ENCODE results near the gene RXRG.

RXRG gene

GRCh38 chr1:165449131-165449530 is 4.2 kb upstream of the RXRG start:
- DNase-seq (ENCODE audit: low read depth in 2 of 2) = no peak

- DNase-seq (ENCODE audit: low read depth in 2 of 2) = no peak
Observed at GRCh38 chr1:165445388-165445787, 462 bp upstream of the RXRG start.

GRCh38 chr1:165443539-165444311 is 1.2 kb downstream of the RXRG start:
- no peak for DNase-seq (ENCODE audit: low read depth in 2 of 2)

GRCh38 chr1:165442653-165443052 is 2.3 kb downstream of the RXRG start:
- no peak for DNase-seq (ENCODE audit: low read depth in 2 of 2)

- no peak for DNase-seq (ENCODE audit: low read depth in 2 of 2)
Observed at GRCh38 chr1:165442053-165442452, 2.9 kb downstream of the RXRG start.

GRCh38 chr1:165441166-165441880 is 3.6 kb downstream of the RXRG start:
- no peak for DNase-seq (ENCODE audit: low read depth in 2 of 2)

GRCh38 chr1:165439330-165439729 is 5.6 kb downstream of the RXRG start:
- DNase-seq (ENCODE audit: low read depth in 2 of 2) = no peak

- no peak for DNase-seq (ENCODE audit: low read depth in 2 of 2)
Observed at GRCh38 chr1:165436994-165437393, 7.9 kb downstream of the RXRG start.

GRCh38 chr1:165435801-165436200 is 9.1 kb downstream of the RXRG start:
- DNase-seq (ENCODE audit: low read depth in 2 of 2) = no peak

GRCh38 chr1:165434281-165434680 is 10.6 kb downstream of the RXRG start:
- DNase-seq (ENCODE audit: low read depth in 2 of 2) = no peak

- no peak for DNase-seq (ENCODE audit: low read depth in 2 of 2)
Observed at GRCh38 chr1:165431079-165431478, 13.8 kb downstream of the RXRG start.

- no peak for DNase-seq (ENCODE audit: low read depth in 2 of 2)
Observed at GRCh38 chr1:165426745-165427144, 18.2 kb downstream of the RXRG start.

- DNase-seq (ENCODE audit: low read depth in 2 of 2) = no peak
Observed at GRCh38 chr1:165425621-165426020, 19.3 kb downstream of the RXRG start.

GRCh38 chr1:165424454-165425216 is 20.3 kb downstream of the RXRG start:
- DNase-seq (ENCODE audit: low read depth in 2 of 2) = no peak

GRCh38 chr1:165423136-165423535 is 21.8 kb downstream of the RXRG start:
- no peak for DNase-seq (ENCODE audit: low read depth in 2 of 2)

- no peak for DNase-seq (ENCODE audit: low read depth in 2 of 2)
Observed at GRCh38 chr1:165420655-165421054, 24.3 kb downstream of the RXRG start.

- DNase-seq (ENCODE audit: low read depth in 2 of 2) = no peak
Observed at GRCh38 chr1:165419839-165420238, 25.1 kb downstream of the RXRG start.

- no peak for DNase-seq (ENCODE audit: low read depth in 2 of 2)
Observed at GRCh38 chr1:165418195-165418594, 26.7 kb downstream of the RXRG start.

GRCh38 chr1:165416876-165417275 is 28.1 kb downstream of the RXRG start:
- no peak for DNase-seq (ENCODE audit: low read depth in 2 of 2)

GRCh38 chr1:165415068-165415467 is 29.9 kb downstream of the RXRG start:
- no peak for DNase-seq (ENCODE audit: low read depth in 2 of 2)

- no peak for DNase-seq (ENCODE audit: low read depth in 2 of 2)
Observed at GRCh38 chr1:165414620-165415019, 30.3 kb downstream of the RXRG start.

GRCh38 chr1:165411396-165411795 is 33.5 kb downstream of the RXRG start:
- DNase-seq (ENCODE audit: low read depth in 2 of 2) = no peak
